Endometrium (tissue), 2 donors: Measurements from ENCODE around the gene SLC37A1.

ENCODE experiments used
- FAIRE-seq: peaks from 2 replicates; lab custom pipeline; 2012; peaks lifted over from hg19 to GRCh38; lab: Jason Lieb, UNC
- donor health status: control.
- donor health status: control.

SLC37A1 gene

DNA sequence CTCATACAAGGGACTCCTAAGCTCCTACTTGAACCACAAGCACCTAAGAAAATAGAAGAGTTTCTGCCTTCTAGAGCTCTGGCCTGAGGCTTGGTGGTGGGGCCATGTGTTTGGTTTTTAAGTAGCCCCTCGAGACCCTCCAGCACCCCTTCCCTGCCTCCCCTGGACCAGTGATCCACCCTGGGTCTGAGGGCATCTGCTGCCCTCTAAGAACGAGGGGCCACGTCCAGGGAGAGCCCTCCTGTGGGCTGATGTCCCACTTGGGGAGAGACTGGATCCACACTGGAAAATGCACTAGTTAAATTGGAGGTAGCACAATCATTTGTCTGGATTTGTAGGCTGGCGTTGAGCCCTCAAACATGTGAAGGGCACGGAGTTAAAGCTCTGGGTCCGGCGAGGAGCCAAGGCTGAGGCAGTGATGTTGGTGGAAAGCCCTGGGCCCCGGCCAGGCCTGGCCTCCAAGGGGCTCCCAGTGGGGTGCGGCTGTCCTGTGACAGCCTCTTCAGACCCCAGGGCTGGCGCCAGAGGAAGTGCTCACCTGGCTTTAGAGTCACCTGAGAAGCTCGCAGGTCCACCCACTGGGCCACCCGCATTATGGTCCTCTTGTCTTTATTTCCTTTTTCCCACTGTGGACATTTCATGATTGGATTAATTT is 65.2 kb downstream of the SLC37A1 start:
- no peak for FAIRE-seq

DNA sequence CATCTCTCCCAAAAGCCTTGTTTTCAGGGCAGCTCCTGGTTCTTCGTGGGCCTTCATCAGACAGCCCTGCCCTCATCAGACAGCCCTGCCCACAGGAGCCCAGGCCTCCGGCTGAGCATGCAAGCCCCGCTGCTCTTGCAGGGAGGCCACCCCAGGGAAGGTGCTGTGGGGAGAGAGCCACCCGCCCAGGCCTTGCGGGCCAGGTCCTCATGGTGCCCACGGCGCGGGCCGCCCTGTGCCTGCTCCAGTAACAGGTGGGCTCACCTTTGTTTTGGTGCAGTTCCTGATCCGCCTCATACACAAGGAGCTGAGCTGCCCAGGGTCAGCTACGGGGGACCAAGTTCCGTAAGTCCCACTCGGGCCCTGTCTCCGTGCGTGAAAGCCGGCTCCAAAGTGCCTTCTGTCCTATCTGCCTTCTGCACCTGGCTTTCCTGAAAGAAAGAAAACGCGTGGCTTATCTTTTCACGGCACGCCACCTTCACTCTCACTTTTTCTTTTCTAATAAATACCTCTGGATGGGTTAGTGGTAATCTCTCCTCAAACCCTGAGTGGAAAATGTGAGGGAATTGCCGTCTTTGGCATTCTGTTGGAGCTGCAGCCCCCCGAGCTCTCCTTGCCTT is 65.9 kb downstream of the SLC37A1 start:
- no peak for FAIRE-seq

DNA sequence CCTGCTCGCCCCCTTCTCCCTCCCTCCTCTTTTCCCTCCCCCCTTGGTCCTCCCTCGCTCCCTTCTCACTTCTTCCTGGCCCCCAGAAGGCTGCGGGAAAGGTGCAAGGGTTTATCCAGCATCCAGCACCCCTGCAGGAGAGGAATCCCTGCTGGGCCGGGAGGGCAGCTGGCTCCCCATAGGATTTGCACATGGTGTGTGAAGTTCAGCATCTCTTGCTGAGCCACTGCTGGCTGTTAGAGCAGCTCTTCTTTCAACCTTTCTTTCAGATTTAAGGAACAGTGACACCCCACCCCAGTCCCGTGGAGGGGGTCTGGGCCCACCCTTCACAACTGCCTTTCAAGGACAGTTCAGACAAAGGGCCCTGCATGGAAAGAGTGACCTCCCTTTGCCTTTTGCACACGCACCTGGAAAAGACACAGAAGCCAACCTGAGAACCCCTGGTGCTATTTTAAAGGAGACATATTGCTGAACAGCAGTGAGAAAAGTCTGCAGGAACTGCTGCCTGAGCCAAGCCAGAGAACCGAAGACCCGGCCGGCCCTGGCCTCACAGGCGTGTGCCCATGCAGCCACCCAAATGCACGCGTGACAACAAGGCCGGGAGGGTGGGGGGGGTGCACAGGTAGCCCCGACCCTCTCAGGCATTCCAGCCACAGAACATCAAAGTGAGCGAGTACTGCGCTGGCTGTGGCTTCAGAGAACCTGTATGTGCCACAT is 66.6 kb downstream of the SLC37A1 start:
- FAIRE-seq: no peak

DNA sequence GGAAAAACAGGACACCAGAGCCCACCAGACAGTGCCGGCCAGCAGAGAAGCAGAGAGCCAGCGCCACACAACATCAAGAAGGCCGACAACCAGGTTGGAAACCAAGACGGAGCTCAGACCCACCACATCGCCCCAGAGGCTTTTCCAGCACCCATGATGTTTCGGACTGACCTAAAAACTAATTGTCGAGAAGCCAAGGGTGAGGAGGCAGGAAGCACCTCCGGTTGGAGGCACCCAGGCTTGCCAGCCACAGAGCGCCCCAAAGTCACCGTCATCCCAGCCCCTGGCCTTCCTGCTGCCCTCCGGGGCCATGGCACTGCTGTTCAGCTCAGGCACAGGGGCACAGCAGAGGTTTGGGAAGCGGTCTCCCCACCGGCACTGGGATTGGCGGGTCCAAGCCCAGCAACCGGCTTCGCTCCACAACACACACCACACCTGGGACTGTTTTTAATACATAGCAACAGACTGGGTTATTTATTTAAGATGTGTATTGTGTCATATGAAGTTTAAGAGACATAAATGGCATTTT is 67.2 kb downstream of the SLC37A1 start:
- FAIRE-seq: no peak

DNA sequence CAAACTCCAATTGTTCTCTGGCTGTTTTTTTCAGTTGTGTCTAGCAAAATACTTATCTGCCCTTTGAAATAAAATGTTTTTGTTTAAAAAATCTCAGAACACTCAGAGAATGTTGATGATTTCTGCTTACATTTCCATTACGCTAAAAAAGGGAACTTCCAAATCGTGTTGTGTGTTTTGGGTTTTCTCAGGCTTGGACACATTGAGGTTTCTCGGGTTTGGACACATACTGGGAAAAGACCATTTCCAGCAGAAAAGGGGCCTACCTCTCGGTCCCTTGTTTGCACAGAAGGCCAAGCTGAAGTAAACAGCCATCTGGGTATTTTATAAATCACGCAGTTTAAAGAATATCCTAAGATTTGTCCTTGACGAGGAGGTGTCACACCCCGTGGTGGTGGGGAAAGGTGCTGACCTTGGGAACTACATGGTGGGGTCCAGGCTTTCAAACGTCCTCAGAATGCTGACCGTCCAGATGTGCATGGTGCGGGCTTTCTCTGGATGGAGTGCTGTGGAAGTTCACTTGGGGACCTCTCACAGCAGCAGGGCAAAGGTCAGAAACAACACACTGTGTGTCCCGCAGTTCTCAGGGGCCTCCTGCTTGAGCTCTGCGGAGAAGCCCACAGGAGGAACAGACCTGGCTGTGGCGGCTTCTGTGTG is 67.8 kb downstream of the SLC37A1 start:
- FAIRE-seq: no peak

DNA sequence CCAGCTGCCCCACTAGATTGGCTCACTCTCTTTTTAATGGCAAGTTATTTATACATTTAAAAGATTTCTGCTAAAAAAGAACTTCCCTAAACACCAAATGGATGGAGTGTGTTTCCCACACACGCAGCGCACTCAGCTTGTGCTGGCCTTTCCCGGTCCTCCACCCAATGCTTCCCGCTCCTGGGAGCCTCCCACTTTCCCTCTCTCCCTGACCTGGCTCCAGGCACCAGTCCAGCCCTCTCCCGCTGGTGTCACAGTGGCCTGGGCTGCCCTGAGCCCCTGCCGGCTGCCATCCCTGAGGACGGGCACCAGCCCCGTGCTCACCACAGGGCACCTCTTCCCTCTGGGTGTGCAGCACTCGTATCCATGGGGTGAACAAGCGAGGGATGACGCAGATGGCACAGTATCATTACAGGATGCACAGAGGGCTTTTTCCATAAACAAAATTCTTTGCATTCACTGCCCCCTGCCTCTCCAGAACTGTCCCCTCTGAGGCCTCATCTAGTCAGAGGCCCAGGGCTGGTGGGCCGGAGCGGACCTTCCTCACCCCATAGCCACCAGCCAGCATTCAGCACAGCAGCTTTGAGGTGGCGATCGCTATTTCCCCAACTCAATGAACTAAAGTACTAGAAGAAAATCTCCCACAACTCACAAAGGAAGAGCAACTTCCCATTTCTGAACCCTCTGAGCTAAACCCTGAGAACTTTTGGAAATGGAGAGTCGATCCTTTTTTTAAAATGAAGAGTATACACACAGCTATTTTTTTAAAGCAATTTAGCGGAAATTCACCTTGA is 68.5 kb downstream of the SLC37A1 start:
- no peak for FAIRE-seq

DNA sequence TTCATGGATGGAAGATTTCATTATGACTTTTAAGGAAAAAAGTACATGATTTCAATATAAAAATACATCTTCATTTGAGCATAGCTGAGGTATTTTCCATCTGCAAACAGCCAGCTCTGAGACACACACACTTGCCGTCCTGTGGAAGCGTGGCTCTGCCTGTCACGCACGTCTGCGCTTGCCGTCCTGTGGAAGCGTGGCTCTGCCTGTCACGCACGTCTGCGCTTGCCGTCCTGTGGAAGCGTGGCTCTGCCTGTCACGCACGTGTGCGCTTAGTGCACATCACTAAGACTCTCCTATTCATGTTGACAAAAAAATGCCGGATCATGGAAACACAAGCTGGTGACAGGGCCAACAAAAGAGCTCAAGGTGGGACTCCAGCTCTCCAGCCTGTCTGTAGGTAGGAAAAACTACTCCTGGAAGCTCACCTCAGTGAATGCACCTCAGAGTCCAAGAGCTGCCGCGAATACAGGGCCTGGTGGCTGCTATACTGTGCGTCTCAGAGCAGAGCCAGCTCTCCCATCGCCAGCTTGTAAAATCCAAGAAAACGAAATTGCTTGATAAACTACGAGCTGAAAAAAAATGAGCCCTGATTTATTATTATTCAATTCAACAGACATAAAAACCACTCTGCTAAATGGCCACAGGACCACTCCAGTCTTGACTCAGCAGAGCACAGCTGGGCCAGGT is 69.3 kb downstream of the SLC37A1 start:
- FAIRE-seq: no peak

DNA sequence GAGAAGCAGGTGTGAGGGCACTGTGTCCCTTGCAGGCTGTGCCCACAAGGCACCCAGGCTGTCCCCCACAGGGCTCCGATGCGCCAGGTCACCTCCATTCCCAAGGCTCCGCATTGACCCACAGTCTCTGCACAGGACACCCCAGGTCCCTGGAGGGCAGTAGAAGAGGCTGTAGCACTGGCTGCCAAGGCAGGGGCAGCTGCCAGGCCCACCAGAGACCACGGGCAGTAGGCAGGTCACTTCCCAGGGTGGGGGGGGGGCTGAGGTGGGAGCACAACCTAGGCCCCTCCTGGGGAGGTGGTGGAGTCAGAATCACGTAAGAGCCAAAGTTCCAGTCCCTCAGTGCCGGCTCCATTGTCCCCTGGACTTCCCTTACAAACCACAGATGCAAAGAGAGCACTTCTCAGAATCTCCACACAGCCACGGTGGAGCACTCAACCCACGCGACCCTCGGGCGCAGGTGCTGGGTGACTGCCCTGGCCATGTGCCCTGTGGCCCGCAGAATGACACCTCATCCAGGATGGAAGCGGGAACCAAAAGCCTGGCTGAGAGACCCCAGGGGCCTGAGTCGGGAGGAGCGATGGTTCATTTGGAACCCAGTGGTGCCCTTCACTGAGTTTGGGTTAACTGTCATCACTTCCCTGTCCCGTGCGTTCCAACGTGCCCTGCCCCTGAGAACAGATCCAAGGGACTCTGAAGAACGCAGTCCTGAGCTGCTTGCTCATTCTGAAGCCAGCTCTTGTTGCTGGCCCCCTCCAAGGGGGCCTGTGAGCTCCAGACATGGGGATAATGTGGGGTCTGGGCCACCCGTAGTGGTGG is 70.0 kb downstream of the SLC37A1 start:
- FAIRE-seq: no peak

DNA sequence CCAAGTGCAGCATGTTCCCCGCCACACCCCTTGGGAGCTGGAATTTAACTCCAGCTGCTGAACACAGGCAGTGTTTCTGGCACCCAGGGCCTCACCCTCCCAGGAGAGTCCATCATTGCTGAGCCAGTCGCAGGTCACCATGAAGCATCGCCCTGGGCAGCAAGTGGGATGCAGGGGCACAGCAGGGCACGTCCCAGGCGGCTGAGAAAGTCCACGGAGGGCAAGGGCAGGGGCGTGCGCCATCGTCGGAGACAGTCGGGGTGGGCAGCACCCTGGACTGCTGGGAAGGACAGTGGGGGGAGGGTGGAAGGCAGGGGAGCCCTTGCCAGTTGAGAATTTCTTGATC is 70.6 kb downstream of the SLC37A1 start:
- no peak for FAIRE-seq

DNA sequence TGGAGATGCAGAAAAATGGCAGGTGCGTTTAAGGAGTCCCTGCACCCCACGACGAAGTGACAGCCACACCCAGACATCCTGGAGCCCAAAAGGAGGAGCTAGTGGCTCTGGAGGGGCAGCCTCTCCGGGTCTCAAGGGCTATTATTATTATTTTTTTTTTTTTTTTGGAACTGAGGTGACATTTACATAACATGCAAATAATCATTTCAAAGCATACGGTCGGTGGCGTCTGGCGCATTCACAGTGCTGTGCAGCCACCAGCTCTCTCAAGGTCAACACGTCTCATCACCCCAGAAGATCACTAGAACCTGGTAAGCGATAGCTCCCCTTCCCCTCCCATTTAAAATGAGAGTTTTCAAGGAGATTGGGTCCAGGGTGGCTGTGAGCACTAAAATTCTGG is 72.2 kb downstream of the SLC37A1 start:
- FAIRE-seq: no peak

DNA sequence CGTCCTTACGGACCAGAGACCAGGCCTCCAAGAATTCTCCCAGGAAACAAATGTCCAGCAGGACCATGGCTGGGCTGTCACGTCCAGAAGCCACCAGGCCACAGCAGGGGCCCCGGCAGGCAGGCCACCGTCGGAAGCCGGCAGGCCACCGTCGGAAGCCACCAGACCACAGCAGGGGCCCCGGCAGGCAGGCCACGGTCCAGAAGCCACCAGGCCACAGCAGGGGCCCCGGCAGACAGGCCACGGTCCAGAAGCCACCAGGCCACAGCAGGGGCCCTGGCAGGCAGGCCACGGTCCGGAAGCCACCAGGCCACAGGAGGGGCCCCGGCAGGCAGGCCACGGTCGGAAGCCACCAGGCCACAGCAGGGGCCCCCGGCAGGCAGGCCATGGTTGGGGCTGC is 72.8 kb downstream of the SLC37A1 start:
- FAIRE-seq: no peak

DNA sequence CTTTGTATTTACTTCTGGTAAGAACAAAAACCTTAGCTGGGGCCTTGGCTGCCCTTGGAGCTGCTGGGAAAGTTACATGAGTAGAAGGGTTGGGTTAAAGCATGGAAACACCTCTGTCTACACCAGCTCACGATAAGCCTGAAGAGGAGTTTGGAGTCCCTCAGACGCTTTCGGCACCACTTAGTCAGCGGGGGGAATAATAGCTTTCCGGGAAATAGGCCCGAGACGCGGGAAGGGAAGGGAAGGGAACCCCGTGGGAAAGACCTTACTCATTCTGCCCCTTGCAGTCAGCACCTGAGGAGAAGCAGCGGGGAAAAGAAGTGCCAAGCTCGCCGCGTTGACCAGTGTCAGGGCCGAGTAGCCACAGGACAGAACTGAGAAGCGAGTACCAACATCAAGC is 73.4 kb downstream of the SLC37A1 start:
- FAIRE-seq: no peak

DNA sequence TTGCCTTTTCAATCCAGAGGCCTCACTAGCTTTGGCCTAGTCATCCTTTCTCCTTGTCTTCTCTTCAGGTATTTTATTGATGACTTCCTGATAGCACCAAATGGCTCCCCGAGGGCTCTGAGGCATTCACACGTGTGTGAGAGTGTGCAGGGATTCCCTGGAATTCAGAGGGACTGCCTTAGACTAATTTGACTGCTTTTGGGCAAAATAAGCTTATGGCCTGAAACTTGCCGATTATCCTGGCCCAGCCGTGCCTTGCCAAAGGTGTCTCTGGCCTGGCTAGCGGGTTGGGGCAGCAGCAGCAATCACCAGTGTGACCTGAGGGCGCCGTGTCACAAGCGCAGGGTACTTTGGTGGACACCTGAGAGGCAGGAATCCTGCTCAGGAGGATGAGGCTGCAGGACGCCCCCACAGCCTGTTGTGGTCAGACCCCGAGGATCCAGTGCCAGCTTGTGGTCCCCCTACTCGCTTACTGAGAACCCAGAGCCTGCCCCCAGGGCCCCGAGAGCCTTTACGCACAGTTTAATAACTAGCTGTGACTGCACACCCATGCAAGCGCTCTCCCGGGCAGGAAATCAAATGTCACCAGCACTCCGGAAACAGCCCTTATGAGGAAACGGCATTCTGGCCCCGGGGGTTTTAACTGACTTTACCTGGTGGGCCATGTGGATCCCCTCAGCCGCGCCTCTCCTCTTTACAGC is 76.9 kb downstream of the SLC37A1 start:
- FAIRE-seq: no peak

DNA sequence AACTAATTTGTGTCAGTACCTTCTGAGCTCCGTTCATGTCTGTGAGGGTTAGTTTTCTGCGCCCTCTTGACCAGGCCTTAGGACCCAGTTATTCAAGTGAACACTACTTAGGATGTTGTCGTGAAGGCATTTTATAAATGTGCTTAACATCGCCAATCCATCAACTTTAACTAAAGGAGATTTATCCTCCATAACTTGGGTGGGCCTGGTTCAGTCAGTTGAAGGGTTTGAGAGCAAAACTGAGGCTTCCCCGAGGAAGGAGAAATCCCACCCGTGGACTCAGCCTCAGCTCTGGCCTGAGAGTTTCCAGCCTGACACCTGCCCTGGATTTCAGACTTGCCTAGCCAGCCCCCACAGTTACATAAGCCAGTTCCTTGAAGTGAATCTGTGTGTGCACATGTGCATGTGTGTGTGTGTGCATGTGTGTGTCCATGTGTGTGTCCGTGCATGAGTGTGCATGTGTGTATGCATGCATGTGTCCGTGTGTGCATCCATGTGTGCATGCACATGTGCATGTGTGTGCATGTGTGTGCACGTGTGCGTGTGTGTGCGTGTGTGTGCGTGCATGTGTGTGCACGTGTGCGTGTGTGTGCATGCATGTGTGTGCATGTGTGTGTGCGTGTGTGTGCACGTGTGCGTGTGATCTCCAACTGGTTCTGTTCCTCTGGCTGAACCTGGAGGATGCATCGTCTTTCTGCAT is 77.7 kb downstream of the SLC37A1 start:
- FAIRE-seq: no peak

DNA sequence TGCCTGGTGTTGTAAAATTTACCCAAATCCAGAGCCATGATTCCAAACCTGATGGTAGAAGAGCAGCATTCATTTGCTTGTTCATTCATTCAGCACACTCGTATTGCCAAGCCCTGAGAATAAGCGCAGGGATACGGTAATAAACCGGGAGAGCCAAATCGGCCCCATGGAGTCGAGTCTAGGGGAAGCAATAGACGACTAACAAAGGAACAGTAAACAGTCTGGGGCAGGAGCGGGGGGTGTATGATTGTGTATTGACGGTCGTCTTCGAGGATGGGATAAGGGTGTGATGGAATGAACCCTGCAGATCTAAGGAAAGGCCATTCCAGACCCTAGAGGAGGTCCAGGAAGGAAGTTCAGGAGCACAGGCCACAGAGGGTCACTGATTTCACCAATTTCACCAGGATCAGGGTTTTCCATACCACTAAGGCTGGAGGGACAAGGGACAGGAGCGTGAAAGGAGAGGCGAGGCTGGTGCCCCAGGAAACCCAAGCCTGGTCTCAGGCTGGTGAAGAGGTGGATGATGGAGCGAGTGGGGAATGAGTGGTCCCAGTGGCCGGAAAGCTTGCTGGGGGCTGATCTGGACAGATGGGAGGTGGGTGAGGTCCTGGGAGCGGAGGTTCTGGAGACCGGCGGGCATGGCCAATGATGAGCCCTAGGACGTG is 78.6 kb downstream of the SLC37A1 start:
- FAIRE-seq: no peak

DNA sequence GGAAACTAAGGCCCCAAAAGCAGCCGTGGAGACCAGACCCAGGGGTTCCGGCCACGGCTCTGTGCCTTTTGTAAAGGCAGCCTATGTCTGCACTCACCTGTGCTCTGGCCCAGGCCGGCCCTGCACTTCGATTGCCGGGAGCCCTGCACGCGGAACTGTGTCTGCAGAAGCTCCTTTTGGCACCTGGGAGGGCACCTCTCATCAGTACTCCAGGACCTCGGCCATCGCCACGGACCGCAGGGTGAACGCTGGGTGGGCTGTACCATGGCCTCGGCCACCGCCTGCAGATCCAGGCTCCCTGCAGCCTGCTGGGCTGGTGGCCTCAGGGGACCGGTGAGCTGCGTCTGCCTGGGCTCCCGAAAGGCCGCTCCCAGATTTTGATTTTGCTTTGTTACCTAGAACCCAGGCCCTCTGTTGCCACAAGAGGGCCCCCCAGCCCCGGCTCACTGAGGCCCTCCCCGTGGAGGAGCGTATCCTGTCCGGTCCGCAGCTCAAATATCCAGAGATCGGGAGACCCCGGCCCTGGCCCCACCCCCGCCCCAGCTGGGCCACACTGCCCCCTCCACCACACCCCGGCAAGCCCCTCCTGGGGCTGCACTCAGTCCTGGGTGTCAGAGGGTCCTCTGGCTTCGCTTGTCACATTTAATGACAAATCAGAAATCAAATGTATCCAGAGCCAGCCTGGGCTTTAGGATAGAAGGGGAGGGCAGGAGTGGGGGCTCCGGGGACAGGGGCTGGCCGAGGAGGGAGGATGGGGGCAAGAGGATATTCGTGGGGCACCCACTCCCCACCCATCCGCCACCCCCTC is 79.6 kb downstream of the SLC37A1 start:
- FAIRE-seq: no peak

DNA sequence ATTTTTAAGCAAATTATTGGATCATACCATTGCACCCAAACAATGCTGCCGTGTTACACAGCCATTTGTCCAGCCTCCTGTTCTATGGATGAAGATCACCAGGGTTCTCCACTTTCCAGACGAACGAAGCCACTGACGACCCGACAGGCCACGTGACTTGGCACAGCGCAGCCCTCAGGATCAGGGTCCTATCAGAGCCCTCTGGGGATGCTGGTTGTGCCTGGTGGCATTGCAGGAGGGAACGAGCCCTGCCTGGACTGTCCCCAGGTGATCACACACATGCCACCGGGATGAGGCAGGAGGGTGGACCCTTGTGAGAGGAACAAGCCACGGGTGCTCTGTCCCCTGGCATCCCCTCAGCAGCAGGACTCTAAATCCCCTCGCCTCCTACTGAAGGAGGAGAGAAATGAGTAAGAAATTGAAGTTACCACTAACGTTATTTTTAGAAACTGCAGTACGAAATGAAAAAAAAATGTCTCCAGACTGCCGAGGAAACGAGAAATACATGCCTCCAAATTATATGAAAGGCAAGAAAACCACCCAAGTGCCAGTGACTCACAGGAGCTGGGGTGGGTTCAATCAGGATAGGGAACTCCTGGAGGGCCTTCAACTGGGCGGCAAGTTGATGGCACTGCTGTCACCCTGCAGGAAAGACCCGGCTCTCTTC is 81.1 kb downstream of the SLC37A1 start:
- no peak for FAIRE-seq
